Liver (tissue), 9 donors: ENCODE data around the gene UBE2D3. TPM values are rescaled to one million over a fixed set of nuclear protein-coding genes. Genes with fewer than 3 reads are reported as not detected.

Experiments used
- DNase-seq: peaks from one replicate; pipeline ENCODE4 v3.0.0-alpha.2; 2017; ENCODE audit warnings: low spot score
- H3K27ac ChIP-seq, 2 donors: one replicate each; pipeline ENCODE4 v1.7.0; 2013; ENCODE audit warnings: inconsistent platforms in 2 of 2, low read length in 2 of 2, control low read depth in 1 of 2, low read depth in 1 of 2, mild to moderate bottlenecking in 1 of 2
- H3K27me3 ChIP-seq, 4 donors: one replicate each; pipeline versions ENCODE4 v1.6.1 to v1.7.0; 2013; ENCODE audit warnings: low read length in 3 of 4, inconsistent platforms in 1 of 4, mild to moderate bottlenecking in 1 of 4, moderate library complexity in 1 of 4; ENCODE audit not compliant: control insufficient read depth in 4 of 4, insufficient read depth in 4 of 4
- H3K36me3 ChIP-seq, 4 donors: one replicate each; pipeline versions ENCODE4 v1.6.1 to v1.7.0; 2013; ENCODE audit warnings: low read length in 3 of 4, mild to moderate bottlenecking in 3 of 4, low read depth in 1 of 4, moderate library complexity in 1 of 4; ENCODE audit not compliant: control insufficient read depth in 4 of 4, insufficient read depth in 3 of 4
- H3K4me1 ChIP-seq, 4 donors: one replicate each; pipeline versions ENCODE4 v1.6.1 to v1.7.0; 2013; ENCODE audit warnings: low read length in 3 of 4, mild to moderate bottlenecking in 3 of 4, moderate library complexity in 1 of 4; ENCODE audit not compliant: control insufficient read depth in 4 of 4, insufficient read depth in 4 of 4
- H3K4me3 ChIP-seq, 3 donors: one replicate each; pipeline versions ENCODE4 v1.6.1 to v1.7.0; 2013; ENCODE audit warnings: low read length in 3 of 3, control low read depth in 1 of 3, low read depth in 1 of 3, mild to moderate bottlenecking in 1 of 3
- H3K9ac ChIP-seq, 2 donors: one replicate each; pipeline ENCODE4 v1.7.0; 2013; ENCODE audit warnings: low read length in 2 of 2, mild to moderate bottlenecking in 2 of 2, moderate library complexity in 2 of 2, control low read depth in 1 of 2, low read depth in 1 of 2
- H3K9me3 ChIP-seq, 4 donors: one replicate each; pipeline versions ENCODE4 v1.6.1 to v1.7.0; 2013; ENCODE audit warnings: low read length in 3 of 4; ENCODE audit not compliant: control insufficient read depth in 4 of 4
- ATF3 ChIP-seq: IDR thresholded peaks from 2 replicates; pipeline ENCODE4 v1.6.1; 2016; ENCODE audit warnings: antibody characterized with exemption
- CTCF ChIP-seq: fragments of 150-350 bp; IDR thresholded peaks from 2 replicates; pipeline ENCODE4 v1.5.1; 2017; ENCODE audit warnings: improper control_type of control experiment, low read depth, low read length; ENCODE audit not compliant: missing input control
- FOXA2 ChIP-seq: IDR thresholded peaks from 2 replicates; pipeline ENCODE4 v1.6.1; 2016; ENCODE audit warnings: antibody characterized with exemption
- GABPA ChIP-seq, 2 donors: IDR thresholded peaks in 1 of 2; conservative IDR thresholded peaks in 1 of 2; 2 replicates each; pipeline ENCODE4 v1.6.1; 2016; ENCODE audit warnings: antibody characterized with exemption in 2 of 2, mild to moderate bottlenecking in 1 of 2, moderate library complexity in 1 of 2
- HNF4A ChIP-seq, 2 donors: conservative IDR thresholded peaks; 2 replicates each; pipeline ENCODE4 v1.6.1; 2016; ENCODE audit warnings: antibody characterized with exemption in 2 of 2, mild to moderate bottlenecking in 2 of 2
- NR2F2 ChIP-seq: IDR thresholded peaks from 2 replicates; pipeline ENCODE4 v1.6.1; 2016; ENCODE audit warnings: antibody characterized with exemption
- RAD21 ChIP-seq, 2 donors: IDR thresholded peaks; 2 replicates each; pipeline ENCODE4 v1.6.1; 2016; ENCODE audit warnings: antibody characterized with exemption in 2 of 2, mild to moderate bottlenecking in 2 of 2
- SP1 ChIP-seq: IDR thresholded peaks from 2 replicates; pipeline ENCODE4 v1.6.1; 2018; ENCODE audit warnings: antibody characterized with exemption, mild to moderate bottlenecking
- TAF1 ChIP-seq: conservative IDR thresholded peaks from 2 replicates; pipeline ENCODE4 v1.6.1; 2016; ENCODE audit warnings: antibody characterized with exemption, mild to moderate bottlenecking
- YY1 ChIP-seq: IDR thresholded peaks from 2 replicates; pipeline ENCODE4 v1.6.1; 2016; ENCODE audit warnings: antibody characterized with exemption, mild to moderate bottlenecking
- ZBTB33 ChIP-seq: IDR thresholded peaks from 2 replicates; pipeline ENCODE4 v1.6.1; 2016; ENCODE audit warnings: antibody characterized with exemption
- WGBS: extraction: QIAGEN DNeasy Blood & Tissue Kit; methylation state at CpG from one replicate; pipeline ENCODE4 v1.1.7; 2013; 5-methylcytosine and 5-hydroxymethylcytosine counted together
- polyA plus RNA-seq, 2 donors: library from polyadenylated mRNA; stranded (reverse) in 1 of 2; unstranded in 1 of 2; fragments of 200-250 nt in 1 of 2; fragments of >200 nt in 1 of 2; fragmentation: Nextera tagmentation in 1 of 2; extraction: Ambion mirVana in 1 of 2; gene quantifications; one replicate each; pipeline versions ENCODE4 v1.2.1 to v1.2.3, GENCODE V29; 2013 to 2015
- total RNA-seq, 2 donors: library from RNA; depleted of rRNA; stranded (reverse); fragments of >200 nt; gene quantifications; one replicate each; pipeline ENCODE4 v1.2.3, GENCODE V29; 2014
- TF ChIP-seq, protein P1 (sequence below): IDR thresholded peaks from 2 replicates; pipeline ENCODE4 v1.6.1; 2016; ENCODE audit warnings: antibody characterized with exemption
- TF ChIP-seq, protein P2 (sequence below): IDR thresholded peaks from 2 replicates; pipeline ENCODE4 v1.6.1; 2016; ENCODE audit warnings: antibody characterized with exemption, mild to moderate bottlenecking
- donor health status: healthy.
- donor health status: healthy.
- donor health status: healthy.
- donor health status: healthy.
- donor health status: healthy.

UBE2D3 gene
- total and polyA plus RNA-seq, 4 donors = 133 to 231 (median 150) TPM

GRCh38 chr4:102761296-102761701 is 66.1 kb downstream of the UBE2D3 start:
- 4% methylated on average over 15 of the region's 15 CpGs for WGBS
- no peaks in the 10 kb centered on the region for H3K27me3 ChIP-seq
- no peak for DNase-seq
- peaks cover 3 to 27% (median 10%) of the 10 kb centered on the region in 4 donors for H3K4me1 ChIP-seq
- TF ChIP-seq FOXA2 (peak; percentile 16), YY1 (no peak)
- H3K4me3 ChIP-seq = peak overlapping the region; percentile 75 to 95 (median 89)
- no peaks in the 10 kb centered on the region for H3K36me3 ChIP-seq
- H3K9ac ChIP-seq = peak overlapping the region; percentile 4 to 61
- H3K9me3 ChIP-seq = no peaks in the 10 kb centered on the region
- no peak overlapping the region for H3K27ac ChIP-seq

DNA sequence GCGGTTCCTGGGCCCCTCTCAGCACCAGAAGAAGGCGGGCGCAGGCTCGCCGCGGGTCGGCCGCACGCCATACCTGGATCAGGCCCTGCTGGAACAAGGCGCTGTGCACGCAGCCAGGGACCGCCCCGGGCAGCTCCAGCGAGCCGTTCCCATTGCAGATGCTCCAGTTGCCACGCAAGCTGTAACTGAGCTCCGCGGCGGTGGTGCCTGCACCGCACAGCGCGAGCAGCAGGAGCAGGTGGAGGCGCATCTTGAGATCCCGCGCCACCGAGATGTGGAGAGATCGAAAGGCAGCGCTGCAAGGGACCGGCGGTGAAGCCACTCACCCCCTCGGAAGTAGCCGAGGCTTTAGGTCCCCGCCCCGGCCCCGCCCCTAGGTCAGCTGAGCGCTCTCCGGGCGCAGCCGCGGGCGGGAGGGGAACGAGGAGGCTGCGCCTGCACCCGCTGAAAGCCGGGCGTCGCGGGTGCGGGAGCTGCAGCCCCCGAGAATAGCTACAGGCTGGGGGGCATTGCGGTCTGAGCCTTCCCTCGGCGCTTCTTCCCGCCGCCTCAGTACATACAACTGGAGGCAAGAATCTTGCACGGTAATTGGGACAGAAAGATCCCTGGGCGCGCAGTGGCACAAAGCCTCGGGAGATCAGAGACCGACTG is 66.6 kb downstream of the UBE2D3 start, which contains the start of gene MANBA:
Gene MANBA, minus strand, starts transcription at position 324 of the 651 bp plus-strand sequence. Its CDS starts 74 bp downstream, at position 250.
- Histone ChIP-seq H3K27me3 (no peaks in the 10 kb centered on the region), H3K4me1 (peaks cover 3 to 27% (median 10%) of the 10 kb centered on the region in 4 donors), H3K4me3 (peak within 1 kb of the TSS; percentile 75 to 95 (median 89)), H3K27ac (peak within 1 kb of the TSS; percentile 70 to 83), H3K9ac (peak within 1 kb of the TSS; percentile 36 to 61), H3K36me3 (no peaks in the 10 kb centered on the region), H3K9me3 (no peaks in the 10 kb centered on the region)
- DNase-seq = peak; percentile 87
- WGBS = under 1% methylated on average over 60 of the region's 60 CpGs
- peak in 1 of 2 donors; percentile 37 for TF ChIP-seq RAD21 (IDR thresholded peaks at IDR 0.05)
- TF ChIP-seq, protein P1, sequence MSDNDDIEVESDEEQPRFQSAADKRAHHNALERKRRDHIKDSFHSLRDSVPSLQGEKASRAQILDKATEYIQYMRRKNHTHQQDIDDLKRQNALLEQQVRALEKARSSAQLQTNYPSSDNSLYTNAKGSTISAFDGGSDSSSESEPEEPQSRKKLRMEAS = peak; percentile 49
- TF ChIP-seq SP1 = peak; percentile 37
- TF ChIP-seq GABPA (IDR thresholded peaks at IDR 0.05 in 1 of 2, conservative IDR thresholded peaks at IDR 0.05 in 1 of 2) = peak in 1 of 2 donors; percentile 28
- TF ChIP-seq FOXA2 = no peak
- TF ChIP-seq YY1 = peak; percentile 86
- peak; percentile 19 for TF ChIP-seq TAF1
- no peak for TF ChIP-seq ATF3
- TF ChIP-seq ZBTB33 = no peak
- peak; percentile 6 for TF ChIP-seq CTCF
- TF ChIP-seq NR2F2 = no peak
- TF ChIP-seq, protein P2, sequence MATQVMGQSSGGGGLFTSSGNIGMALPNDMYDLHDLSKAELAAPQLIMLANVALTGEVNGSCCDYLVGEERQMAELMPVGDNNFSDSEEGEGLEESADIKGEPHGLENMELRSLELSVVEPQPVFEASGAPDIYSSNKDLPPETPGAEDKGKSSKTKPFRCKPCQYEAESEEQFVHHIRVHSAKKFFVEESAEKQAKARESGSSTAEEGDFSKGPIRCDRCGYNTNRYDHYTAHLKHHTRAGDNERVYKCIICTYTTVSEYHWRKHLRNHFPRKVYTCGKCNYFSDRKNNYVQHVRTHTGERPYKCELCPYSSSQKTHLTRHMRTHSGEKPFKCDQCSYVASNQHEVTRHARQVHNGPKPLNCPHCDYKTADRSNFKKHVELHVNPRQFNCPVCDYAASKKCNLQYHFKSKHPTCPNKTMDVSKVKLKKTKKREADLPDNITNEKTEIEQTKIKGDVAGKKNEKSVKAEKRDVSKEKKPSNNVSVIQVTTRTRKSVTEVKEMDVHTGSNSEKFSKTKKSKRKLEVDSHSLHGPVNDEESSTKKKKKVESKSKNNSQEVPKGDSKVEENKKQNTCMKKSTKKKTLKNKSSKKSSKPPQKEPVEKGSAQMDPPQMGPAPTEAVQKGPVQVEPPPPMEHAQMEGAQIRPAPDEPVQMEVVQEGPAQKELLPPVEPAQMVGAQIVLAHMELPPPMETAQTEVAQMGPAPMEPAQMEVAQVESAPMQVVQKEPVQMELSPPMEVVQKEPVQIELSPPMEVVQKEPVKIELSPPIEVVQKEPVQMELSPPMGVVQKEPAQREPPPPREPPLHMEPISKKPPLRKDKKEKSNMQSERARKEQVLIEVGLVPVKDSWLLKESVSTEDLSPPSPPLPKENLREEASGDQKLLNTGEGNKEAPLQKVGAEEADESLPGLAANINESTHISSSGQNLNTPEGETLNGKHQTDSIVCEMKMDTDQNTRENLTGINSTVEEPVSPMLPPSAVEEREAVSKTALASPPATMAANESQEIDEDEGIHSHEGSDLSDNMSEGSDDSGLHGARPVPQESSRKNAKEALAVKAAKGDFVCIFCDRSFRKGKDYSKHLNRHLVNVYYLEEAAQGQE = peak; percentile 10
- no peak for TF ChIP-seq HNF4A (conservative IDR thresholded peaks at IDR 0.05)
